ENCODE results near the gene LYRM9. TPM values are rescaled to one million over a fixed set of nuclear protein-coding genes. Genes with fewer than 3 reads are reported as not detected.

Gene LYRM9
- total RNA-seq, 1 donor from 2014 or later, result 5.2 TPM

DNA sequence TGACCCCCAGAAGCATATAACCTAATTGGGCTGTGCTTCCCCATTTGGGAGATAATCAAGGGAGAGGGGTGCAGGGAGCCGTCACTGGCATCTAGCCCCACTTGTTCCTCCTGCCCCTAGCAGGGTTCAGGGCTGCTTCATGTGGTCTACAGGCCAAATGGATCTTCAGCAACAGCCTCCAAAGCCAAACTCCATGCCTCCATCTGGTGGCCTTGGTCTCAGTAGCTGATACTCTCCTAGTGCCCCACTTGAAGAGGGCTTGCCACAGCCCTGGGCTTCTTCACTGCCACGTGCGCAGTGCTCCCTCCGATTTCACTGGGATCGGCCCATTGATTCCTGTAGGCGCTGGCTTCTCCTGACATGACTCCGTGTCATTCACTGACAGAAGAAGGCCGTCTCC is 24.6 kb downstream of the LYRM9 start:
- peaks cover 7% of the 10 kb centered on the region for H3K9me3 Mint-ChIP-seq (ENCODE audit: low read depth)
- TF ChIP-seq, protein P1, sequence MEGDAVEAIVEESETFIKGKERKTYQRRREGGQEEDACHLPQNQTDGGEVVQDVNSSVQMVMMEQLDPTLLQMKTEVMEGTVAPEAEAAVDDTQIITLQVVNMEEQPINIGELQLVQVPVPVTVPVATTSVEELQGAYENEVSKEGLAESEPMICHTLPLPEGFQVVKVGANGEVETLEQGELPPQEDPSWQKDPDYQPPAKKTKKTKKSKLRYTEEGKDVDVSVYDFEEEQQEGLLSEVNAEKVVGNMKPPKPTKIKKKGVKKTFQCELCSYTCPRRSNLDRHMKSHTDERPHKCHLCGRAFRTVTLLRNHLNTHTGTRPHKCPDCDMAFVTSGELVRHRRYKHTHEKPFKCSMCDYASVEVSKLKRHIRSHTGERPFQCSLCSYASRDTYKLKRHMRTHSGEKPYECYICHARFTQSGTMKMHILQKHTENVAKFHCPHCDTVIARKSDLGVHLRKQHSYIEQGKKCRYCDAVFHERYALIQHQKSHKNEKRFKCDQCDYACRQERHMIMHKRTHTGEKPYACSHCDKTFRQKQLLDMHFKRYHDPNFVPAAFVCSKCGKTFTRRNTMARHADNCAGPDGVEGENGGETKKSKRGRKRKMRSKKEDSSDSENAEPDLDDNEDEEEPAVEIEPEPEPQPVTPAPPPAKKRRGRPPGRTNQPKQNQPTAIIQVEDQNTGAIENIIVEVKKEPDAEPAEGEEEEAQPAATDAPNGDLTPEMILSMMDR (IDR thresholded peaks at IDR 0.05), result no peak
- peaks cover 15% of the 10 kb centered on the region for H3K27me3 Mint-ChIP-seq (ENCODE audit: low read depth)
- no peaks in the 10 kb centered on the region for H3K4me1 Mint-ChIP-seq (ENCODE audit: low read depth)
- no peak overlapping the region for H3K4me3 Mint-ChIP-seq (ENCODE audit: unreplicated experiment)
- no peaks in the 10 kb centered on the region for H3K36me3 Mint-ChIP-seq (ENCODE audit: low read depth)
- no peak for DNase-seq (ENCODE audit: low spot score)
- no peak overlapping the region for H3K27ac Mint-ChIP-seq (ENCODE audit: unreplicated experiment)

DNA sequence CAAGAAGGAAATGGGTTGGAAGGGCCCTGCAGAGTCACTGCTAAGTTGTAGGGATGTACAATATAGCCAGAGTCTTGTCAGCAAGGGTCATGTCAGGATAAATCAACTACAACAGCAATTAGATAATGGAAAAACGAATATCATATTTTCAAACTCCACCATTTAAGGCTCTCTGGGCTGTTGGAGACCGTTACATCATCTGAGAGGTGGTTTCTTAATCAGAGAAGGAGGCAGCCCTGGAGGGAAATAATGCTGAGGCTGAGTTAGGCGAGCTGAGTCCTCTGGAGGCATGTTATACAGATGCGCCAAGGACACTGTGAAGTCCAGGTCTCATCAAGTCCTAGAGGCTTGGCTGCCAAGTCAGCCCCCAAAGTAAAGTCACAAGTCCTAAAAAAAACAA is 30.3 kb downstream of the LYRM9 start:
- H3K4me3 Mint-ChIP-seq (ENCODE audit: unreplicated experiment), result no peak overlapping the region
- TF ChIP-seq, protein P1 (IDR thresholded peaks at IDR 0.05), result no peak
- no peaks in the 10 kb centered on the region for H3K36me3 Mint-ChIP-seq (ENCODE audit: low read depth)
- DNase-seq (ENCODE audit: low spot score), result no peak
- no peaks in the 10 kb centered on the region for H3K9me3 Mint-ChIP-seq (ENCODE audit: low read depth)
- H3K27me3 Mint-ChIP-seq (ENCODE audit: low read depth), result peaks cover 17% of the 10 kb centered on the region
- H3K27ac Mint-ChIP-seq (ENCODE audit: unreplicated experiment), result no peak overlapping the region
- H3K4me1 Mint-ChIP-seq (ENCODE audit: low read depth), result no peaks in the 10 kb centered on the region

DNA sequence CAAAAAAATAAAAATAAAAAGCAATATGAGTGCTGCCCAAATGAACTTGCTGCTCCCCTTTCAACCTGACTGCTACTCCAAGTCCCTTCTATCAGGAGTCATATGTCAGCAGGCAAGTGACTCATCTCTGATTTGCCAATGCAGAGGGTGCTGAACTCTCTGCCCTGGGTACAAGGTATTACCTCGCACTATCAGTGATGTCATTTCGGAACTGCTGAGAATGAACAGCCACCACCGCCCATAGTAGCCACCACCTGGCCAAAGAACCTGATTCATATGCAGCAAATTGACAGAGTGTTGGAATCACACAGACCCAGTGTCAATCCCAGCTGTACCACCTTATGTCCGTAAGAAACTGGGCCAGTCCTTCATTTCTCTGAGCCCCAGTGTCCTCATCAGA is 31.2 kb downstream of the LYRM9 start:
- TF ChIP-seq, protein P1 (IDR thresholded peaks at IDR 0.05), result no peak

DNA sequence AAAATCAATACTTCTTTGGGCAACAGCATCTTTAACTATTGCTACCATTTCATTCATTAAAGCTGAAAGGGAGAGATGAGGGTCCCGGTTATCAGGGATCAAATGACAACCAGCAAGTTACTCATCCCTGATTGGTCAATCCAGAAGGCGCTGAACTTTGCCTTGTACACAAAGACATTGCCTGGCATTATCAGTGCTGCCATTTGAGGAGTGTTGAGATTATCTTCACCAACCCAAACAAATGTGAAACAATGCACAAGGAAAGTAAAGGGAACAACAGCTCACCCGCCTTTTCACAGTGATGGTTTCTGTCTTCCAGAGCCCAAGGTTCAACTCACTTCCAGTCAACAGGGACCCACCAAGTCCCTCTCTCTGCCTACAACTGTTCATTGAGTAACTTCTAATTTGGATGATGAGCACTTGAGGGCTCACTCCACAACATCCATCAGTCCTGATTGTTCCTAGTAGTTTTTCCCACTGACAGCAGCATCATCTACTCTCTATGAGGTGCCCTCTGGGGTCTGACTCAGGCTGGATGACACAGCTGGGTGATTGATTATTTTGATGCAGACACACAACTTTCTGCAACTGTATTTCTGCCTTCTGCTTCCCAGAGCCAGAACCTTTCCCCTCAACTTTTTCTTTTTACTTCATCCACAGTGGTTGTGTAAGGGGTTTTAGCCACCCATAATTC is 32.0 kb downstream of the LYRM9 start:
- DNase-seq (ENCODE audit: low spot score), result no peak
- Mint-ChIP-seq H3K9me3 (ENCODE audit: low read depth) (no peaks in the 10 kb centered on the region), H3K4me1 (ENCODE audit: low read depth) (no peaks in the 10 kb centered on the region), H3K36me3 (ENCODE audit: low read depth) (no peaks in the 10 kb centered on the region), H3K27me3 (ENCODE audit: low read depth) (peaks cover 11% of the 10 kb centered on the region), H3K4me3 (ENCODE audit: unreplicated experiment) (no peak overlapping the region), H3K27ac (ENCODE audit: unreplicated experiment) (no peak overlapping the region)
- TF ChIP-seq, protein P1 (IDR thresholded peaks at IDR 0.05), result no peak

More for the DNA sequence above, 31.2 kb downstream of the LYRM9 start:
- H3K9me3 Mint-ChIP-seq (ENCODE audit: low read depth), result no peaks in the 10 kb centered on the region
- peaks cover 13% of the 10 kb centered on the region for H3K27me3 Mint-ChIP-seq (ENCODE audit: low read depth)
- no peak for DNase-seq (ENCODE audit: low spot score)
- H3K4me3 Mint-ChIP-seq (ENCODE audit: unreplicated experiment), result no peak overlapping the region
- no peak overlapping the region for H3K27ac Mint-ChIP-seq (ENCODE audit: unreplicated experiment)
- H3K36me3 Mint-ChIP-seq (ENCODE audit: low read depth), result no peaks in the 10 kb centered on the region
- no peaks in the 10 kb centered on the region for H3K4me1 Mint-ChIP-seq (ENCODE audit: low read depth)

DNA sequence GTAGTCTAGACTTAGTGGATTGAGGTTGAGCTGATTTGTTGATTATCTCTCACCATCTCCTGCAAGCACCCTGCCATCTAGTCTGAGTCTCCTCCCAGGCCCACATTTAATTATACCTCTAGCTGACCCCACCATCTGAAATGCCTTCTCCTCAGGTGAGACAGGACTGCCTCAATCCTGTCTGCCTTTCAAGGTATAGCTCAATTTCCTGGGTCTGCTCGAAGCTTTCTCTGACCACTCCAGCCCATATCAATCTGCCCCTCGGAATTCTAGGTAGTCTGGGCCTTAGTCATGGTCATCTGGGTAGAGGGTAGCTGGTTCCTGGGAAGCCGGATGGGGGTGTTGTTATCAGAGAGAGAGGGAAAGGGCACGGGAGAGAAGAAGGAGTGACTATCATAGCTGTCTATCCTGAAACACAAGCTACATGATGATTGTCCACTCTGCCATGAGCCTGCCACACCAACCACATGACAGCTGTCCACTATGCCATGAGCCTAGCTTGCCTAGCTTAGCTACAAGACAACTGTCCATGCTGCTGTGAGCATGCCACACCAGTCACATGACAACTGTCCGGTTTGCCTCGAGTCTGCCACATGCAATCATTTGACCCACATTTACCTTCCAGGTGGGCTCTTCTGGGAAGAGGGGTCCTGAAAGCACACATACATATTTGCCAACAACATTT is 34.4 kb downstream of the LYRM9 start:
- no peaks in the 10 kb centered on the region for H3K4me1 Mint-ChIP-seq (ENCODE audit: low read depth)
- no peaks in the 10 kb centered on the region for H3K9me3 Mint-ChIP-seq (ENCODE audit: low read depth)
- H3K27me3 Mint-ChIP-seq (ENCODE audit: low read depth), result peaks cover 23% of the 10 kb centered on the region
- H3K27ac Mint-ChIP-seq (ENCODE audit: unreplicated experiment), result no peak overlapping the region
- no peaks in the 10 kb centered on the region for H3K36me3 Mint-ChIP-seq (ENCODE audit: low read depth)
- TF ChIP-seq, protein P1 (IDR thresholded peaks at IDR 0.05), result no peak
- no peak overlapping the region for H3K4me3 Mint-ChIP-seq (ENCODE audit: unreplicated experiment)
- no peak for DNase-seq (ENCODE audit: low spot score)

All from chondrocyte (in vitro differentiated cells).